Measurements from ENCODE around the gene TMEM63A.
"Not testable (repeated sequence)": the region's sequence is repeated elsewhere in the genome, so short reads cannot be mapped to it uniquely, and the experiment has no call there.

The TMEM63A gene

GRCh38 chr1:225908013-225908640 lies 25.9 kb upstream of the TMEM63A start:
- DNase-seq = no peak

GRCh38 chr1:225907341-225907740 lies 25.2 kb upstream of the TMEM63A start:
- no peak for DNase-seq

- DNase-seq = no peak
These were observed 24.3 kb upstream of the TMEM63A start for GRCh38 chr1:225906467-225906866.

- DNase-seq = no peak
These were observed 21.4 kb upstream of the TMEM63A start for GRCh38 chr1:225903623-225904022.

- DNase-seq = no peak
These were observed 17.1 kb upstream of the TMEM63A start for GRCh38 chr1:225899044-225899925.

GRCh38 chr1:225897595-225898514 lies 15.7 kb upstream of the TMEM63A start:
- no peak for DNase-seq

- DNase-seq = no peak
These were observed 14.9 kb upstream of the TMEM63A start for GRCh38 chr1:225896937-225897549.

- no peak for DNase-seq
These were observed 14.3 kb upstream of the TMEM63A start for GRCh38 chr1:225896494-225896893.

- DNase-seq = no peak
These were observed 10.1 kb upstream of the TMEM63A start for GRCh38 chr1:225892307-225892706.

- DNase-seq = no peak
These were observed 9.2 kb upstream of the TMEM63A start for GRCh38 chr1:225891229-225891972.

GRCh38 chr1:225890346-225891228 lies 8.4 kb upstream of the TMEM63A start:
- DNase-seq = no peak

GRCh38 chr1:225889743-225890142 lies 7.6 kb upstream of the TMEM63A start:
- no peak for DNase-seq

GRCh38 chr1:225888898-225889601 lies 6.9 kb upstream of the TMEM63A start, which contains the start of gene LEFTY1:
Gene LEFTY1, minus strand, starts transcription at chr1:225889146. Its CDS starts 80 bp downstream, at chr1:225889066.
- no peak for DNase-seq

GRCh38 chr1:225888289-225888897 lies 6.2 kb upstream of the TMEM63A start:
- no peak for DNase-seq

GRCh38 chr1:225887554-225888288 lies 5.5 kb upstream of the TMEM63A start:
- not testable (repeated sequence) for DNase-seq

GRCh38 chr1:225887030-225887314 lies 4.8 kb upstream of the TMEM63A start:
- DNase-seq = no peak

- no peak for DNase-seq
These were observed 4.2 kb upstream of the TMEM63A start for GRCh38 chr1:225886159-225887029.

GRCh38 chr1:225885336-225885735 lies 3.2 kb upstream of the TMEM63A start:
- peak; percentile 55 for DNase-seq
